GM12874 (cell line): Measurements from ENCODE around the gene PTTG1IP.

Experiments used
- TF ChIP-seq, protein P1 (sequence below): IDR thresholded peaks from 2 replicates; pipeline ENCODE4 v1.5.1; 2011; ENCODE audit warnings: low read depth, mild to moderate bottlenecking, control low read depth, low read length, moderate library complexity; ENCODE audit not compliant: insufficient read depth

The PTTG1IP gene

DNA sequence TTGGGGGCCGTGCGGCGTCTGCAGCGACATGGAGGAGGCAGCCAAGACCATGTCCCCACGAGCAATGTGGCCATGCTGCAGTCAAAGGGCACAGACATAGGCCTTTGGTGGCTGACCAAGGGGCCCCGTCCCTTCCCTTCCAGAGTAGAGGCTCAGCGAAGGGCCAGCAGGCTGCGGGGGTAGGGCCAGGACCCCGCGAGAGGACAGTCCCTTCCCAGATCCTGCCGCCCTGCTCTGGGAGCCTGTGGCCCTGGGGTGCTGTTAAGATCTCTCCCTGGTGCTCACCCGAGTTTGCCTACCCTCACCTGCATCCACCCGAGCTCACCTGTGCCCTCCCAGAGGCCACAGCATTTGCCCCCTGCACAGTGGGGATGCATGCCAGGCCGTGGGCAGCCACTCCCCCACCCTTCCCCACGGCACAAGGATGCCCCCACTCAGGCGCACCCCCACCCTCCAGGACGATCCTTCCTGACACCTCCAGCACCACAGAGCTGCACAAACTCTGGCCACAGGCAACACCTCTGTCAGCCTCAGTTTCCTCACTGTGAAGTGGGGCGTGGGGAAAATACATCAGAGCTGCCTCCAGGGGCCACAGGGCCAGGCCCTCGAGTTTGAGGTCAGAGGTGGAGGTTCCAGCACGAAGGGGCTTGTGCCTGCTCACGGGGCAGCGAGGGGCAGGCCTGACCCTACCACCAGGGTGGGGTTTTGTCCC lies 31.7 kb upstream of the PTTG1IP start:
- TF ChIP-seq, protein P1, sequence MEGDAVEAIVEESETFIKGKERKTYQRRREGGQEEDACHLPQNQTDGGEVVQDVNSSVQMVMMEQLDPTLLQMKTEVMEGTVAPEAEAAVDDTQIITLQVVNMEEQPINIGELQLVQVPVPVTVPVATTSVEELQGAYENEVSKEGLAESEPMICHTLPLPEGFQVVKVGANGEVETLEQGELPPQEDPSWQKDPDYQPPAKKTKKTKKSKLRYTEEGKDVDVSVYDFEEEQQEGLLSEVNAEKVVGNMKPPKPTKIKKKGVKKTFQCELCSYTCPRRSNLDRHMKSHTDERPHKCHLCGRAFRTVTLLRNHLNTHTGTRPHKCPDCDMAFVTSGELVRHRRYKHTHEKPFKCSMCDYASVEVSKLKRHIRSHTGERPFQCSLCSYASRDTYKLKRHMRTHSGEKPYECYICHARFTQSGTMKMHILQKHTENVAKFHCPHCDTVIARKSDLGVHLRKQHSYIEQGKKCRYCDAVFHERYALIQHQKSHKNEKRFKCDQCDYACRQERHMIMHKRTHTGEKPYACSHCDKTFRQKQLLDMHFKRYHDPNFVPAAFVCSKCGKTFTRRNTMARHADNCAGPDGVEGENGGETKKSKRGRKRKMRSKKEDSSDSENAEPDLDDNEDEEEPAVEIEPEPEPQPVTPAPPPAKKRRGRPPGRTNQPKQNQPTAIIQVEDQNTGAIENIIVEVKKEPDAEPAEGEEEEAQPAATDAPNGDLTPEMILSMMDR = no peak

DNA sequence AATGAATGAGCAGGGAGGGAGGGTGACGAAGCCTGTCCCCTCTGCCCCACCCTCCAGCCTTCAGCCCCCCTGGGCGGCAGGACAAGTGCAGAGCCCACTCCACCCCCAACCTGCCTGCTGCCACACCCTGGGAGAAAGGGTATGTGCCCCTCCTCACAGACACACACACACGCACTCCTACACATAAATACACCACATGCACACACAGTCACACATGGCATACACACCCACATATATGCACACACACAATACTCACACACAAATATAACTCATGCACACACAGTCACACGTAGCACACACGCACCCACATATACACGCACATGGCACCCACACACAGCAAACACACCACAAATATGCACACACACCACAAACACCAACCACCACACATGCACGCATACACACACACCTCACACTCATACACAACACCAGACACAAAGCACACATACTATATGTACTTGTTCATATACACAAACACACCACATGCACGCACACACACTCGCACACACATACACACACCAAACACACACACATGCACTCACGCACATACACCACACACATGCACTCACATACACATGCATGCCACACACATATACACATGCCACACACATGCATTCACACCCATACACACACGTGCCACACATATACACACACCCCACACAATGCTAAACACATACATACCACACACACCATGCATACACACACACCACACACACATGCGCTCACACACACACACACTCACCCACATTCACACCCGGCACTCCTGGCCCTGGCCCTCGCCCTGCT lies 30.8 kb upstream of the PTTG1IP start:
- TF ChIP-seq, protein P1 = no peak

GRCh38 chr21:44903689-44904088 lies 30.2 kb upstream of the PTTG1IP start:
- TF ChIP-seq, protein P1 = no peak

DNA sequence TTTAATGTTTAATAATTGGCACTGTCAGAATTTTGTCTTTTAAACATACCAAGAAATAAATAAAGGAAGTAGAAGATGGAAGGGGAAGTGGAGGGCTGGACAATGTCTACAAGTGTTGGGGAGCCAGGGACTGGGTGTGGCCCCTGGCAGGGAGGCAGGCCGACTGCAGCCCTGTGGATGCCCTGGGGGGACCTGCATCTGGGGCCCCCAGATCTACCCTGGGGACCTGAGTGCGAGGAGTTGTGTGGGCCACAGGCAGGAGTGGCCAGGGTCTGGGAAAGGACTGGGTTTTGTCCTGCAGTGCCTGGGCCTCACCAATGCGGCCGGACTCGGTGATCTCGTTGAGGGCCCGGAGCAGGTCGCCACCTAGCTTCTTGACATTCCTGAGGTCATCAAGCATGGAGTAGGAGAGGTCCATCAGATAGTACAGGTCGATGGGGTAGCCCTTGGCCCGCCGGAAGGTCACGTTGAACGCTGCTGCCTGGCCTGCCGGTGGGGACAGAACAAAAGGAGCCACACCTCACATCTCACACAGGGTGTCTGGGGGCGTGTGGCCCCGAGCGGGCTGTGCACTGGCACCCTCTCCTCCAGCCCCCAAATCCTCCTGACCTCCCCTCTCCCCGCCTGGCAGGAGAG lies 29.7 kb upstream of the PTTG1IP start:
- TF ChIP-seq, protein P1 = no peak

- TF ChIP-seq, protein P1 = no peak
Observed at GRCh38 chr21:44902268-44903049, 29.0 kb upstream of the PTTG1IP start.

DNA sequence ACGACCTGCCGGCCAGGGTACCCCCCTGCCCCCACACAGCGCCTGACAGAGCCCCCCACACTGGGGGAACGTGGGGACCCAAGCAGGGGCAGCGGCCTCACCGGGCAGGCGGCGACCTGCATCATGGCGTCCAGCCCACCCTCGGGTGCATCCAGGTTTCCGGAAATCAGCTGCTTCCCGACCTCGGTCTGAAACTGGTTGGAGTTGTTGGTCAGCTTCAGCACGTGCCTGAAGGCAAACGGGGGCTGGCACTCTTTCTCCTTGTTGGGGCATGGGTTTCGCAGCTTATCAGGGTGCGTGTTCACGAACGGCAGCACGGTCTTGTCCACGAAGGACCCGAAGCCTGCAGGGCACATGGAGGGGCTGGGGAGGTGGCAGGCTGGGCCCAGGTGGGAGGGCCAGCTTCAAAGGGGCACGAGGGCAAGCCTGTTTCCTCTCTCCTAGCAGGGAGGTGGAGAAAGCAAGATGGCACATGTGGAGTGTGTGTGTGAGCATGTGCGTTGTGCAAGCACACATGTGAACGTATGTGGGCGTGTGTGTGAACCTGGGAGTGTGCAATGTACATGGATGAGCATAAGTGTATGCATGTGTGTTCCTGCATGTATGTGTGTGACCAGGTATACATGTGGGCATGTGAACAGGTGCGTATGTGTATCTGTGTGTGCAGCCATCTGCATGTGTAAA lies 28.0 kb upstream of the PTTG1IP start:
- TF ChIP-seq, protein P1 = no peak
